GM12864 (cell line): Measurements from ENCODE around the gene ABCB4.
"Not testable (repeated sequence)": the region's sequence is repeated elsewhere in the genome, so short reads cannot be mapped to it uniquely, and the experiment has no call there.

Experiments
- DNase-seq: peaks from one replicate; pipeline ENCODE4 v3.0.0-alpha.2; 2011; ENCODE audit warnings: low read depth
- H3K4me3 ChIP-seq: 2 replicates; pipeline ENCODE4 v1.5.1; 2011; ENCODE audit warnings: mild to moderate bottlenecking, low read depth, low read length, control low read depth
- TF ChIP-seq, protein P1 (sequence below): IDR thresholded peaks from 2 replicates; pipeline ENCODE4 v1.5.1; 2011; ENCODE audit warnings: low read depth, mild to moderate bottlenecking, moderate library complexity, low read length, control low read depth, inconsistent platforms; ENCODE audit errors: missing control alignments

The ABCB4 gene

GRCh38 chr7:87463982-87464381 lies 11.5 kb downstream of the ABCB4 start:
- no peak for DNase-seq
- no peak overlapping the region for H3K4me3 ChIP-seq
- TF ChIP-seq, protein P1, sequence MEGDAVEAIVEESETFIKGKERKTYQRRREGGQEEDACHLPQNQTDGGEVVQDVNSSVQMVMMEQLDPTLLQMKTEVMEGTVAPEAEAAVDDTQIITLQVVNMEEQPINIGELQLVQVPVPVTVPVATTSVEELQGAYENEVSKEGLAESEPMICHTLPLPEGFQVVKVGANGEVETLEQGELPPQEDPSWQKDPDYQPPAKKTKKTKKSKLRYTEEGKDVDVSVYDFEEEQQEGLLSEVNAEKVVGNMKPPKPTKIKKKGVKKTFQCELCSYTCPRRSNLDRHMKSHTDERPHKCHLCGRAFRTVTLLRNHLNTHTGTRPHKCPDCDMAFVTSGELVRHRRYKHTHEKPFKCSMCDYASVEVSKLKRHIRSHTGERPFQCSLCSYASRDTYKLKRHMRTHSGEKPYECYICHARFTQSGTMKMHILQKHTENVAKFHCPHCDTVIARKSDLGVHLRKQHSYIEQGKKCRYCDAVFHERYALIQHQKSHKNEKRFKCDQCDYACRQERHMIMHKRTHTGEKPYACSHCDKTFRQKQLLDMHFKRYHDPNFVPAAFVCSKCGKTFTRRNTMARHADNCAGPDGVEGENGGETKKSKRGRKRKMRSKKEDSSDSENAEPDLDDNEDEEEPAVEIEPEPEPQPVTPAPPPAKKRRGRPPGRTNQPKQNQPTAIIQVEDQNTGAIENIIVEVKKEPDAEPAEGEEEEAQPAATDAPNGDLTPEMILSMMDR, result no peak

GRCh38 chr7:87460444-87460843 lies 15.0 kb downstream of the ABCB4 start:
- H3K4me3 ChIP-seq, DNase-seq: not testable (repeated sequence)

DNA sequence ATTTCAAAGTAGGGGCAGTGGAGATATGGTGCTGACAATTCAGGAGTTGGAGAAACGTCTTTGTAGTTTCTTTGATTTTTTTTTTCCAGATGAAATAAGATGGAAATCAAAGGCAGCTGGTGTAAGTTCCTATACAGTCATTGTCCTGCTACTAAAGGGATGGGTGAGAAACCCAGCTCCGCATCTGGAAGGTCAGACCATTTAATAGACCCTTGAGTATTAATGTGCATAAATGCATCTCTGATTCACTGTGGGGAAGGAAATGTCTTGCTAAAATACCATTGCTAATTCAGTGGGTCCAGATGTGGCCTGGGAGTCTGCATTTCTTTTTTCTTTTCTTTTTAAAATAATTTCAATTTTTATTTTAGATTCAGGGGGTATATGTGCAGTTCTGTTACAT lies 15.5 kb downstream of the ABCB4 start:
- no peak for DNase-seq
- no peak overlapping the region for H3K4me3 ChIP-seq
- TF ChIP-seq, protein P1, result no peak

DNA sequence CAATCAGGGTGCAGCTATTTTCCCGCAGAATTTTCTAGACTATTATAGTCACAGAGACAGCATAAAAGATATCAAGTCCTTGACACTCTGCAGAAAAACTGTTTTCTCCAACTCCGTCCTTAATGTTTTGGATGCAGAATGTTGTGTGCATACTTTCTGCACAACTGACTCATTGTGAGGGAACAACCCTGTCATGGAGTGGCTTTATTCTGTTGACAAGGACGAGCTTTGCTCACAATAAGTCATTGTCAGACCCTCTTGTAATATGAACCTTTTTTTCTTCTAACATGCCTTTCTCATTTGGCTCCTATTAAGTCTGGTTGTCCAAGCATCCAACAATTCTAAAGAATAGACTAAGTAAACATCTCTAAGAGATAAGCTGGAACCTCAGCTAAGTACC lies 17.3 kb downstream of the ABCB4 start:
- DNase-seq, result no peak
- TF ChIP-seq, protein P1, result no peak
- no peak overlapping the region for H3K4me3 ChIP-seq

- no peak overlapping the region for H3K4me3 ChIP-seq
- no peak for DNase-seq
- TF ChIP-seq, protein P1, result no peak
These were observed 19.2 kb downstream of the ABCB4 start for GRCh38 chr7:87456247-87456646.

DNA sequence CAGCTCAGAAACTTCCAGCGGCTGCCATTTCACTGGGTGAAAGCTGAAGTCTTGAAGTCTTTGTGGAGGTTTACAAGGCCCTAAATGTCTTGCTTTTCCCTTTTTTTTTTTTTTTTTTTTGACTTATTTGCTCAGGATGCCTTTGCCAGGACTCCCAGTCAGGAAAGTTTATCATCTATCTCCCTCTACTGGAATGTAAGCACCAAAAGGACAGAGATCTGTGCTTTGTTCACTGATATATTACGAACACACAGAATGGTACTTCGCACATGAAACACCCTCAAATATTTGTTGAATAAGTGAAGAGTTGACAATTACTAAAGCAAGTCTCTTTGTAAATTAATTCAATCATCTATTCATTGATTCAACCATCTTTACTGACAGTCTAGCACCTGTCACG lies 23.2 kb downstream of the ABCB4 start:
- DNase-seq, result no peak
- TF ChIP-seq, protein P1, result no peak
- no peak overlapping the region for H3K4me3 ChIP-seq

DNA sequence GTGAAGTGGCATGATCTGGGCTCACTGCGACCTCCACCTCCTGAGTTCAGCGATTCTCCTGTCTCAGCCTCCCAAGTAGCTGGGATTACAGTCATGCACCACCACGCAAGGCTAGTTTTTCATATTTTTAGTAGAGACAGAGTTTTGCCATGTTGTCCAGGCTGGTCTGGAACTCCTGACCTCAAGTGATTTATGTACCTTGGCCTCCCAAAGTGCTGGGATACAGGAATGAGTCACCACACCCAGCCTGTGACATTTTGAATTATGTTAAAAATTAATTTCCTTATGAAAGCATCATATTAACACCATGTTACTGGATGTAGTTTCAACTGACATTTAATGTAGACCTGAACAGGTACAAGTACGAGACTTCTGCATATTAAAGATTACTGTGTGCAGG lies 24.3 kb downstream of the ABCB4 start:
- TF ChIP-seq, protein P1, result no peak
- no peak overlapping the region for H3K4me3 ChIP-seq
- DNase-seq, result no peak

- TF ChIP-seq, protein P1, result no peak
- DNase-seq, result no peak
- no peak overlapping the region for H3K4me3 ChIP-seq
These were observed 24.8 kb downstream of the ABCB4 start for GRCh38 chr7:87450706-87451105.
